Left forelimb (tissue), 1 donor: Measurements from ENCODE around the gene NADSYN1.
"Not testable (repeated sequence)": the region's sequence is repeated elsewhere in the genome, so short reads cannot be mapped to it uniquely, and the experiment has no call there.

Source experiments
- DNase-seq: peaks from one replicate; pipeline ENCODE4 v3.0.0-alpha.2; 2018; ENCODE audit warnings: low spot score

Gene NADSYN1

DNA sequence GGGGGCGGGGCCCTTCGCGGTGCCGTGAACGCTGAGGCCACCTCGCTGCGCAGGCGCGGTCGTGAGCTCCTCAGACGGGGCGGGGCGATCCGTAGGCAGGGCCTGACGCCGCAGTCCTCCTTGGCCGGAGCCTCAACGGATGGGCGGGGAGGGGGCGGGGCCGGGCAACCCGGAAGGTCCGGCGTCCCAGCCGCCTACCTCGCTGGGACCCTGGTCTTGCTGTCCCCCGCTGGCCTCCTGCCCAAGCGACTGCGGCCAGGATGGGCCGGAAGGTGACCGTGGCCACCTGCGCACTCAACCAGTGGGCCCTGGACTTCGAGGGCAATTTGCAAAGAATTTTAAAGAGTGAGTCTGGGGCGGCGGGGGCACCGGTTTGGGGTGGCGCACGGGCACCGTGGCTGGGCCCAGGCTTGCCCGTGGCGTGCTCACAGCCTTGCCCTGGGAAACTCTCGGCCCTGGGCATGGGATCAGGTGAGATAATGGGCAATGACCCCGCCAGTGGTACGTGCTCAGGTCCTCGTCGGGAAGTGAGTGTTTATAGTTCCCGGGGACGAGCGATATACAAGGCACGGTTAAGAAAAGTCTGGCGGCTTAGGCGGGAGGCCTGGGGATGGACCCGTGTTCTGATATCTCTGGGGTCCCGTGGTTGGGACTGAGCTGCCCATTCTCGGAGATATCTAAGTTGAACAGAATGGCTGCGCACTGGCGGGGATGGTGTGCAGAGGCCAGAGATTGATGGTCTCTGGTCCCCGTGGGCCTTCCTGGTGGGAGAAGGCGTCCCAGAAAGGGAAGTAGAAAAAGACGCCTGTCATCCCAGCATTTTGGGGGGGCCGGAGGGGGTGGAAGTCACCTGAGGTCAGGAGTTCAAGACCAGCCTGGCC is at the start of gene NADSYN1:
NADSYN1 (plus strand) TSS at position 167 of the 881 bp plus-strand sequence; CDS start at position 261, 94 bp downstream.
- DNase-seq: peak; percentile 98

DNA sequence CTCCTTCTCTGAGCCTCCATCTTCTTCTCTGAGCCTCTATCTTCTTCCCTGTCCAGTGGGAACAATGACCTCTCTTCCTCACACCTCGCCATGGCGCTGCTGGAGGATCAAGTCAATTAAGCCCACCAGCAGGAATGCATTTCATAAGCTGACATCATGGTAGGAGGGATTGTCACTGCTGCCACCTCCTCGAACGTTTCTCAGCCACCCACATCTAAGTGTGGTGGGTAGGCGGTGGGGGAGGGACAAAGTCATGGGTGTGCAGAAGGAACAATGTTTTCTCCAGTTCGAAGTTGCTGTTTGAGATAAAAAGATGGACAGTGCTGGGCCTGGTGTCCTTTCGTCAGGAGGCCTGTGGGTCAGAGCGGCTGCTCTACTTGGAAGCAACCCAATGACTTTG is 48.8 kb upstream of the NADSYN1 start:
- no peak for DNase-seq

DNA sequence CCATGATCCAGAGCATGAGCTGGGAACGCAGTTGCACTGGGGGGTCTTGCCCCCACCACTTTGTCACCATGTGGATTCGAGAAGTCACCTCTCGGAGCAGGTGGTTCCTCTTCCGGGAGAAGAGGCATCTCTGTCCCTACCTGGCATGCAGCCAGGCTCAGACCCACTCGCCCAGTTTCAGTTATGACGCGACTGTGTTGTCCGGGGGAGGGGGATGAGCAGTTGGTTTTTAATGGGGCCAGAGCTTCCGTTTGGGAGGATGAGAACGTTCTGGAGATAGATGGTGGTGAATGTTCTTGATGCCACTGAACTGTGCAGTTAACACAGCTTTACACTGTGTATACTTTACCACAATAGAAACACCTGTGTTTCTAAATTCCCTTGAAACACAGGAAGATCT is 46.3 kb upstream of the NADSYN1 start:
- DNase-seq: no peak

DNA sequence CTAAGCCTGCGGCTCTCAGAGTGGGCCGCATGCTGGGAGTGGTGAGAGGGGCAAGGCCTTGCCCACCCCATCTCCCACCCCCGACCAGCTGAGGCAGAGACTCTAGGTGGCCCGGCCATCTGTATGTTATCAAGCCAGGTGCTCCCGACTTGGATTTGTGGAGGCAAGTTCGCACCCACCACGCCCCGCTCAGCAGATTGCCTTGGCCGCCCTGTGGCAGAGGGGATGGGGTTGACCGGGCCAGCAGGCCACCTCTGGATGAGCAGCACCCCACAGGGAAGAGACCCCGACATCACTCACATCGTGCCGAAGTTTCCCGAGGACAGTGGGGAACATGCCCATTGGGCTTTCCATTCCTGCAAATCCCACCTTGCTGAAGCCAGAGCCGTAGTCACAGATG is 45.6 kb upstream of the NADSYN1 start:
- DNase-seq: no peak

DNA sequence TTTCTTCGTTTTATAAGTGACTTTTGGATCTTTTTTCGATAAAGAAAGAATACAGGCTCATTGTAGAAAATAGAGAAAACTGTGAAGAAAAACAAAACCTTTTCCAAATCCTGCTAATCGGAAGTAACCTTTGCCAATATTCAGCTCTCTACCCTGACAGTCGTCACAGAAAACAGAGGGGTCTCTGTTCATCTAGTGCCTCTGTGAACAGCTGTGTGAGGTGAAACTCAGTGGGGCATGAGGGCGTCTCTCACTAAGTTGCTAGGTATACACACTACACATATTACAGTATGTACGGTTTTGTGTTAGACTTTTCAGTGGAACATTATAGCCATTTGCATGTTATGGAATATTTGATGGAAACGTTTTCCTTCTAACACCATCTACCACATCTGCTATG is 44.2 kb upstream of the NADSYN1 start:
- no peak for DNase-seq

DNA sequence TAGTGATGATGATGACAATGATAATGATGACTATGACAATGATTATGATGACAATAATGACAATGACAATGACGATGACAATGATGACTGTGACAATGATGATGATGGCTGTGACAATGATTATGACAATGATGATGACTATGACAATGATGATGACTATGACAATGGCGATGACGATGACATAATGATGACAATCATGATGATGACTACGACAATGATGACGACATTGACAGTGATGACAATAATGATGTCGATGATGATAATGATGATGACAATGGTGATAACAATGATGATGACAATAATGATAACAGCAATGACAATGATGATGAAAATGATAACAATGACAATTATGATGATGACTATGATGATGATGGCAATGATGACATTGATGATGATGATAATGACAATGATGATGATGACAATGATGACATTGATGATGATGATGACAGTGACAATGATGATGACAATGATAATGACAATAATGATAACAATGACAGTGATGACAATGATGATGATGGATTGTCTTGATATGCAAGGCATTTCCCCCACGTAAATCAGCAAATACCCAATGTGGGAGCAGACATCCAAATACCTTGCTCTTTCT is 42.5 kb upstream of the NADSYN1 start:
- DNase-seq: no peak

DNA sequence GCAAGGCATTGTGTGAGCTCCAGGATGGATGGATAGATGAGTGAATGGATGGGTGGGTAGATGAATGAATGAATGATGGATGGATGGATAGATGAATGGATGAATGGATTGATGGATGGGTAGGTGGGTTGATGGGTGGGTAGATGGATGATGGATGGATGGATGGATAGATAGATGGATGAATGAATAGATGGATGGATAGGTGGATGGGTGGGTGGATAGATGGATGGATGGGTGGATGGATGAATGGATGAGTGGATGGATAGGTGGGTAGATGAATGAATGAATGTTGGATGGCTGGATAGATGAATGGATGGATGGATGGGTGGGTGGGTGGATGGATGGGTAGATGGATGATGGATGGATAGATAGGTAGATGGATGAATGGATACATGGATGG is 38.4 kb upstream of the NADSYN1 start:
- no peak for DNase-seq

DNA sequence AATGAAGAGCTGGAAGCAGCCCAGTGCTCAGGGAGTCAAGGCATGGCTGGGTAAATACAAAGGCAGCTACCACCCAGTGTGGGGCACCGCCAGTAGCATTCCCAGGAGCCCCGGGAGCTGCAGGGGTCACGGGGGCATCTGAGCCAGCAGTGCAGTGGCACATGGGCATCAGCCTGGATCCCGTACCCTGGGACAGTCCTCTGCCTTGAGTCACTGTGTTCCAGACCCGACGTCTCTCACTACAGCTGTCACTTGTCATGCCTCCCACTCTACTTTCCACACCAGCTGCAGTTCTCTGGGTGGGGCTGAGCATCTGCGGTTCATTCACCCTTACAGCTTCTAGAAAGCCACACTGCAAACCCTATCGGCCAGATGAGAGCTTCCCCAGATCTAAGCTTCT is 34.4 kb upstream of the NADSYN1 start:
- no peak for DNase-seq

DNA sequence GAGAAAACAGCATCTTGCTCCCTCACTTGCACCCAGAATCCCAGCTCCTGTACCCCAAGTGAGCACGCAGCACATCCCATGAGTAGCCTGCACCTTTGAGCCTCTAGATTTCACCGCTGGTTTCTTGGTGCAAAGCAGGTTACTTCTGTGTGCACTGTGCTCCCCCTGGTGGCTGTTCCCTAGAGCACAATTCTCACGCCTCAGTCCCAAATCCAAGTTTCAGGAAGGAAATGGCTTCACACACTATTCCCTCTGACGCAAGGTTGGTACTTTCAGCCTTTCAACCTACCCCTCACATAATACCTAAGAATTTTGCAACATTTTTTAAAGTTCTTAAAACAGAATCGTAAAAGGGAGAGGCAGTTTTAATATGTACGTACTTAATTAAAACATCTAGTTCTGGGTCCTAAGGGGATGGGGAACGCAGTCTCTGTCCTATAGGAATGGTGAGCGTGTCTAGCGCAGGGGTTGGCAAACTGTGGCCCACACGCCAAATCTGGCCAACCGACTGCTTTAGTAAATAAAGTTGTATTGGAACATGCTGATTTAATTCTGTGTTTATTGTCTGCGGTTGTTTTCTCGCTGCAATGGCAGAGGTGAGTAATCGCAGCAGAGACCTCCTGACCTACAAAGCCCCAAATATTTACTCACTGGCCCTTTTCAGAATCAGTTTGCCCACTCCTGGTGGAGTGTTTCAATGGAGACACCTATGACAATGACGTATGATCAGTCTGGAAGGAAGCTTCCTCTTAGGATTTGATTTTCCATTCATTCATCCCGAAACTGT is 32.4 kb upstream of the NADSYN1 start:
- DNase-seq: no peak

DNA sequence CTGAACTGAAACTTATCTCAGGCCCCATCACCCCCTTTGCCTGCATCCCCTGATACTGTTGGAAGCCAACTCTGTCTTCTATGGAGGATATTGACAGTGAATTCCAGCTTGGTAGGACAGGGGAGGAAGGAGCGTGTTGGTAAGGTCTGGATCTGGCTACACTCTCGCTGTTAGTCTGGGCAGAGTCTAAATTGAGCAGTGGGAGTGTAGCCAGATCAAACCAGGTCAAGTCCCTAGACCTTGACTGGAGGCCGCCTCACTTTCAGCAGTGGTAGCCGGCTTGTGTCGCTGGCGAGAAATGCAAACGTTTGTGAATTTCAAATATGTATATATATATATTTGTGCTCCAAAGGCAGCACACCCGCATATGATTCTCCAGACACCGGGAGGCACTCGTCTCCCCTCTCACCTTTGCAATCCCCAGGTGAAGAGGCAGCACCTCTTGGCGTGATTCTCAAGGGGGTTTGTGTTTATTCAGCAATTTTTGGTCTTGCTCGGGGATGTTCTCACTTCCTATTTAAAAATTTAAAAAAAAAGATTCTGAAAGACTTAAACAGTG is 31.5 kb upstream of the NADSYN1 start:
- DNase-seq: no peak

DNA sequence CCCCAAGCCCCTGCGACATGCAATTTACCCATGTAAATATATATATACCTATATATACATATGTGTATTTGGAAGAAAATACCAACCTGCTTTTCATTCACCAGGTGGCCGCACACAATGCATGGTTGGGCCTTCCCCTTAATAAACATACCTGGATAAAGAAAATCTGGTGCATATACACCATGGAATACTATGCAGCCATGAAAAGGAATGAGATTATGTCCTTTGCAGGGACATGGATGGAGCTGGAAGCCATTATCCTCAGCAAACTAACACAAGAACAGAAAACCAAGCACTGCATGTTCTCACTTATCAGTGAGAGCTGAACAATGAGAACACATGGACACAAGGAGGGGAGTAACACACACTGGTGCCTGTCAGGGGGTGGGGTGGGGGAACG is 30.7 kb upstream of the NADSYN1 start:
- not testable (repeated sequence) for DNase-seq

DNA sequence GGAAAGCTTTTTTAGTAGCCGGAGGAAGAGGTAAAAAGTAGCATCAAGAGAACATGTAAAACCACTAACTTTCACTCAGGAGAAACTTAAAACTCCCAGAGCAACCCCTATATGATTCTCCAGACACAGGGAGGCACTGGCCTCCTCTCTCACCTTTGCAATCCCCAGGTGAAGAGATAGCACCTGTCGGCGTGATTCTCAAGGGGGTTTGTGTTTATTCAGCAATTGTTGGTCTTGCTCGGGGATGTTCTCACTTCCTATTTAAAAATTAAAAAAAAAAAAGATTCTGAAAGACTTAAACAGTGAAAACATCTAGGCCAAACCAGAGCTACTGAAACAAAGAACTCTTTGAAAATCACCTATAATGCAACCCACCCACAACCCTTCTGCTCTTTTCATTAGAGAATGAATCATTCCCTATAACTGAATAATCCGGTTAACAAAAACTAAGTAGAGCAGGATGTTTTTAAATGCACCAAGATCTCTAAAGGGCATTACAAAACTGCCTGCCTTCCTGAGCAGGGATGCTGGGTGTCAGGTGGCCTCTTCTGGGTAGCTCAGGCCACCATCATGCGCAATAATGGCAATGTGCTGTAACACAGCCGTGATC is 29.7 kb upstream of the NADSYN1 start:
- no peak for DNase-seq

DNA sequence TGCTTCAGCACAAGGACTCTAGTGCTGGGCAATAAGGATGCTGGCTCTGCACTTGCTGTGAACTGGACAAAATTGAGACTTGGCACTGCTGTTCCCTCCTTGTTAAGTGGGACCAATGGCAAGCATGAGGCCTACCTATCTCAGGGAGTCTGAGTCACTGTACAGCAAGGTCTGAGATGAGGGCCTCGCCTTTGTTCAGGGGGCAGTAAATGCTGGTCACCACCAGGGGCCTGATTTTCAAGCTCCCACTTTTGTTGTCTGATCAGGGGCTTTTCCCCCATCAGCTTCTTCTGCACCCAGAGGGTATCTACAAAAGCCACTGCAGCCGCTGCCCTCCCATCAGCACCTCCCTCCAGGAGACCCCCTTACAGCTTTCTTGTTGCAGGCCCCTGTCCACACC is 27.6 kb upstream of the NADSYN1 start:
- DNase-seq: no peak

DNA sequence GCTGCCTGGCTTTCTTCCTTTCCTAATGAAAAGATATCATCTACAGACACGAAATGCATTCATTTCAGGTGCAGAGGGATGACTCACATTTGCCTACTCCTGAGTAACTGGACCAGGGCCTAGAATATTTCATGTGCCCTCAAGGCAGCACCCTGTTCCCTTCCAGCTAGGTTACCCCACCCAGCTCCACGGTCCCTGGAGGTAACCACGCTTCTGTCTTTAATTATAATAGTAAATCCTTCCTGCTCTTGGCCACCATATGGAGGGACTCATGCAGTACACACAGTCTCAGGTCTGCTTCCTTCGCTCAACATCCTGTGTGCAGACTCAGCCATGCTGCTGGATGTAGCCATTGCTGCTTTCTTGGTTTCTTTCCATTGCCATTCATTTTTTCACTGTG is 27.1 kb upstream of the NADSYN1 start:
- no peak for DNase-seq

DNA sequence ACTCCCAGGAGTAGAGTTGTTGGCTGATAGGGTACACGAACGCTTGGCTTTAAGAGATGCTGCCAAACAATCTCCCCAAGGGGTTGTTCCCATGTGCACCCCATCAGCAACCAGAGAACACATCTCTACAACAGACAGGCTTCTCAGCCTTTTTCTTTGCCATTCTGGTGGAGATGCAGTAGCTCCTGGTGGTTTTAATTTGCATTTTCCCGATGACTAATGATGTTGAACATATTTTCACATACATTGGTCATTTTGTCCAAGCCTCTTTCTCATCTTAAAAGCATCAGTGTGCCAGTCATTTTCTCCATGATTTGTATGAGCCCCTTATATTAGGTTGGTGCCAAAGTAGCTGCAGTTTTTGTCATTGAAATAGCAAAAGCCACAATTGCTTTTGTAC is 26.6 kb upstream of the NADSYN1 start:
- no peak for DNase-seq

DNA sequence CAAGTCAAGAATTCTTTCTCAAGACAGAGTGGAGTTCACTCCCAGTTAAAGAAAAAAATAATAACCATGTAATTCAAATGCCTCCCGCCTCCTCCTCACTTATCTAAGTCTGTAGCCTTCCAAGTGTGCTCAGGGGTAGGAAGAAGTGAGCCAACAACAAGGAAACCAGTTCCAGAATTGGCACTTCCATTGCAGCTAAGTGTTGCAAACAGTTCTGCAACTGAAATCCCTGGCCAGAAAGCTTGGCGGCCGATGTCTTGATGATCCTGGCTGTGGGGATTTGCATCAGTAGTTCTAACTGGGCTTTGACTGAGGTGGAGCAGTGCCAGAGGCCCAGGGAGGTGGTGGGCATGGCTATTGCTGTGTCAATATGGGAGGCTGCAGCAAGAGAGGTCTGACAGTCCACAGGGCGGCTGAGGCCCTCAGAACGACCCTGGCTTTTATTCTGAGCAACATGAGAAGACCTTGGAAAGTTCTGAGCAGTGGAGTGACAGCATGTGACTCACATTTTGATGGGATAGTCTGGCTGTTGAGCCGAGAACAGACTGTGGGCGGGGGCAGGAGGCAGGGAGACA is 24.1 kb upstream of the NADSYN1 start:
- DNase-seq: no peak

DNA sequence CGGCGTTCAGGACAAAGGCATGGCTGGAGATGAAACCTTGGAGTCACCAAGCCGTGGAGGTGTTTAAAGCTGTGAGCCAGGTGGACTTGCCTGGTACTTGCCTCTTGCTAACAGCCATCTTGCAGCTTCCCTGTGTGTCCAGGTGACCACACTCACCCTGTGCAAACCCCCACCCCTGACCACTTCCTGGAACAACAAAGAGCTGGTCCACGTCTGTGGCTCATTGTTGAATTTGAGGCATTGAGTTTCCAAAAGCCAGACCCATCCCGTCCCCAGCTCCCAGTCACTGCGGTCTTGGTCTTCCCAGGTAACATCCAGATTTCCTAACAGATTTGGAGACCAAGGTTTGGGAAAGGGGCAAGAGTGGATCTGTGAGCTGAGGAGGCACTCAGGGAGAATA is 23.3 kb upstream of the NADSYN1 start:
- no peak for DNase-seq

DNA sequence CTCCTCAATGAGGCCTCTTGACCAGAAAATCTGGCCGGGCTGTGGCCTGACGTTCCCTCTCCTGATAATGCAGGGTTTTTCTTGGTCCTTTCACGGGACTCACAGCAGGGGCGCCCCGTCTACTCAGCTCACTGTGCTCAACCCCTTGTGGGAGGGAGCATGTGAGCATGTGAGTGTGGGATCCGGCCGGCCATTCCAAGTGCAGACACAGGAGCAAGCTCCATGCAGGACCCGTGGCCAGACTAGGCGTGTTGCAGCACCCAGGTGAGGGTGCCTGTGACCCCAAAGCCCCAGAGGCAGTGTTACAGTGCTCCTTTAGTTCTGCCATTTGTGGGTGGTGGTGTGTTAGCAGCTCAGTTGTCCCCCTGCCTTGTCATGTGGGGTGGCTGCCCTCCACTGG is 22.8 kb upstream of the NADSYN1 start:
- no peak for DNase-seq

DNA sequence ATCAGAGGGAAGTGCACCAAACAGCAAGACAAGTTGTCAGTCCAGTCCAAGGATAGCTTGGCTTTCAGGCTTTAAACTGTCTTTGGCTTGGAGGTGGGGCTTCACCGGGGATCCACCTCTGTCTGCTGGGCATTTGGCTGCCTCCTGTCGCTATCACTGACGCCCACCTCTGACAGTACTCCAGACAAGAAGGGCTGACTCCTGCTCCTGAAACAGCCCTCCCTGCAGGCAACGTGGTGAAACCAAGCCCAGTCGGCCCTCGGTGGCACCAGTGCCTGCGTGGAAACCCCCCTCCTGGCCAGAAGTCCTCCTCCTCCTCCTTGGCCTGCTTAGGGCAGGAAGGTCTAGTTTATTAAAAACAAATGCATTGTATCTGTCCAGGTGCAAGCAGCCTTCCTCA is 21.7 kb upstream of the NADSYN1 start:
- no peak for DNase-seq

DNA sequence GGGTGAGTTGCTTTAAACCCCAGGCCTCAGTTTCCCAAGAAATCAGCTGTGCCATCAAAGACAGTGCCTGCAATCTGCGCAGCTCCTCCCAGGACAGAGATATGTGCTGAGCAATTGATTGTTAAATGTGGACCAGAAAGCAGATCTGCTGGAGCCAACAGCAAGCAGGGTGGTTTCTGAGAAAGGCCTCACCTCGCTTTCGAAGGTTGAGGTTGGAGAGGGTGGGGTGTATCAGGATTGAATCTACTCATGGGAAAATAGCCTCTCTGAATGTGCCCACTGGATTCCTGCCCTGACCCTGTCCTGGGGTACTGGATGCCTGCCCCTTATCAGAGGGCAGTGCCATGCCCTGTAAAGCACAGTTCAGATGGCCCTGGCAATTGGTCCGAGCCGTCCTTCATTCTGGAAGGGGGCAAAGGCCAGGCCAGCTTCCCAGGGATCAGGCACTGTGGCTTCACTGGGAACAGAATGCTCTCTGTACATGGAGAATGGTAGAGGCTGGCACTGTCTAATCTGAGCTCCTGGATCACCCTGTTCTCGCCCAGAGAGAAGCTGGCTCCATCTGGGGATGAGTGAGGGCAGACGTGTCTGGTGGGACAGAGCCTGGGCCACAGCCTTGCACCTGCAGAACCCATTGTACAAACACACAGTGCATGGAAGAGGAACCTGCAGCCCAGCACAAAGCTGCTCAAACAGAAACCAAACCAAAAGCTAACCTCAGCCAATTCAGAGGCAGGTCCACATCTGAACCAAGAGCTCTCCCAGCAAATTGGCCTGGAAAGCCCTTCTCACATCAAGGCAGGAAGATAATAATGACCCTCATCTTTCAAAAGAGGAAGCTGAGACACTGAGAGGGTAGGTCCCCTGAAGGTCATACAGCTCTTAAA is 20.0 kb upstream of the NADSYN1 start:
- no peak for DNase-seq
